ENCODE measurements around the gene ANKRD33B.
"Not testable (repeated sequence)": the region's sequence is repeated elsewhere in the genome, so short reads cannot be mapped to it uniquely, and the experiment has no call there.

ANKRD33B gene

GRCh38 chr5:10662661-10663488, 99.0 kb downstream of the ANKRD33B start:
- Histone ChIP-seq H3K4me3 (ENCODE audit: low read length) (no peak overlapping the region), H3K27ac (ENCODE audit: low read depth, low read length) (no peak overlapping the region), H3K36me3 (ENCODE audit: control insufficient read depth, insufficient read depth, low read length) (no peaks in the 10 kb centered on the region), H3K9ac (ENCODE audit: low read length) (no peak overlapping the region), H3K4me1 (ENCODE audit: control insufficient read depth, insufficient read depth, low read length) (peaks cover 2% of the 10 kb centered on the region), H3K27me3 (ENCODE audit: control insufficient read depth, insufficient read depth, low read length) (no peaks in the 10 kb centered on the region)

GRCh38 chr5:10663489-10664179, 99.8 kb downstream of the ANKRD33B start:
- Histone ChIP-seq H3K9ac (ENCODE audit: low read length) (no peak overlapping the region), H3K36me3 (ENCODE audit: control insufficient read depth, insufficient read depth, low read length) (no peaks in the 10 kb centered on the region), H3K4me3 (ENCODE audit: low read length) (peak overlapping the region; percentile 22), H3K27ac (ENCODE audit: low read depth, low read length) (no peak overlapping the region), H3K27me3 (ENCODE audit: control insufficient read depth, insufficient read depth, low read length) (no peaks in the 10 kb centered on the region), H3K4me1 (ENCODE audit: control insufficient read depth, insufficient read depth, low read length) (peaks cover 2% of the 10 kb centered on the region)

DNA sequence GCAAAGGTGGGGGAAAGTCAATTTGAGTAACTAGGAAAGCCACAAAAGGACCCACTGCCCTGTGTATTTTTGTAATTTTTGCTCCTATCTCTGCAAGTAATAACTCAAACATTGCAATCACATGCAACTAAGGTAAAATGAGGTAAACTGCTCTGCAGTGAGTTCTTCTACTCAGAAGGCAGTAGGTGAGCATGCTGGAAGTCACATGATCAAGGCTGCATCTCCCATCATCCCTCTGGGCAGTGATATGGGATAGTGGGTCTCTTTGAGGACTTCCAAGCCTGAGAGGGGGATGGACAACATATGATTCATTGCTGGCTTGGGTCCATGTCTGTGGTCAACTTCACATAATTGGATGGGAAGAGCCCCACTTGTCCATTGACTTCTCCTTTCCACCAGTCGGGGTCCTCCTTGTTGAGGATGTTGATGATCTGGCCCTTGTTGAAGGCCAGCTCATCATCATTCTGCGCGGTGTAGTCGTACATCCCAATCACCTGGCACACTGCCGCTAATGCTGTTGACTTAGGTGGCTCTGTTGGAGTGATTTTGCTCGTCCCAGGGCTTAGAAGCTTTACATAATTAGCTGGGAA, 100.4 kb downstream of the ANKRD33B start:
- H3K36me3 ChIP-seq (ENCODE audit: control insufficient read depth, insufficient read depth, low read length); H3K27me3 ChIP-seq (ENCODE audit: control insufficient read depth, insufficient read depth, low read length); H3K4me3 ChIP-seq (ENCODE audit: low read length); H3K27ac ChIP-seq (ENCODE audit: low read depth, low read length); H3K4me1 ChIP-seq (ENCODE audit: control insufficient read depth, insufficient read depth, low read length); H3K9ac ChIP-seq (ENCODE audit: low read length): not testable (repeated sequence)

DNA sequence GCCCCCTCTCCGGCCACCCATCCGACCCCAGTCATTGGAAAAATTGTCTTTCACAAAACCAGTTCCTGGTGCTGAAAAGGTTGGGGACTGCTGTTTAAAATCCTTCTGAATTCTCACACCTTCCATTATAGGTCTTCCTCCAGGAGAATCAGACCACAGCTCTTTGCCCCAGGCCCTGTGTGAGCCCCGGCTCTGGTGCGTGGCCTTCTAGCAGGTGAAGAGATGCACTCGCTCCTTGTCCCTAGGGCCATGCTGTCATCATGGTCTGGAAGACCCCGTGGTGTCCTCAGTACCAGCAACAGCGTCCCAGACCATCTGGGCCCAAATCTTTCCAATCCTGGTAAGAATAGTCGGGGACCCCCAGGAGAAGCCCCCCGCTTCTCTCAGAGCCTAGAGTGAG, 101.9 kb downstream of the ANKRD33B start:
- no peaks in the 10 kb centered on the region for H3K36me3 ChIP-seq (ENCODE audit: control insufficient read depth, insufficient read depth, low read length)
- H3K4me1 ChIP-seq (ENCODE audit: control insufficient read depth, insufficient read depth, low read length): peaks cover 2% of the 10 kb centered on the region
- no peak overlapping the region for H3K4me3 ChIP-seq (ENCODE audit: low read length)
- no peak overlapping the region for H3K9ac ChIP-seq (ENCODE audit: low read length)
- H3K27me3 ChIP-seq (ENCODE audit: control insufficient read depth, insufficient read depth, low read length): no peaks in the 10 kb centered on the region
- H3K27ac ChIP-seq (ENCODE audit: low read depth, low read length): no peak overlapping the region

DNA sequence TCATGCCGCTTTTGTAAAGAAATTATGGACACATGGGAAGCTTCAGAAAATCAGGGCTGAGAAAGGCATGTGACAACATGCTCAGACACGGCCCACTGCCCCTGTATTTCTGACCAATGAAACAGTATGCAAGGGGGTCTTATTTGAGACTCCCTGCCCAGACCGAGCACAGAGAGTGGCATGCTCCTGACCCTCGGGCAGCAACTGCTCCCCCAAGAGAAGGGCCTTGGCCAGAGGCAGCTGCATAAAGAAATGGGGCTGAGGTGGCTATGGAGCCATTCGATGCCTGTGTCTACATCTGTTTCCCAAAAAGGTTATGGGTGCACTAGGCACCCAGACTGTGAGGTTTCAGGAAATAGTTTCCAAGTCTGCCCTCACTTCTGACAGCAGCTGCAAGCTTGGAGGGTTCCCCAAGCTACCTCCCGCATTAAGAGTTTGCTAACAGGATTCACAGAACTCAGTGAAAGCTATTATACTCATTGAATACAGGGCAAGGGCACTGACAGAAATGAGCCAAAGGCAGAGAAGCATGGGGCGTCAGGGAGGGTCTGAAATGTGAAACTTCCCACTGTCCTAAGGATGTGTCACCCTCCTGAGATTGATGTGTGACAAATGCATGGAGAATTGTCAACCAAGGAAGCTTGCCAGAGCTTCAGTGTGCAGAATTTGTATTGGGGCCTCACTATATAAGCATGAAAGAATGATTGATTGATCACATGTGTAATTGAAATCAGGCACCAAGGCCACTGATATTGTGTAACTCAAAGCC, 102.8 kb downstream of the ANKRD33B start:
- no peaks in the 10 kb centered on the region for H3K27me3 ChIP-seq (ENCODE audit: control insufficient read depth, insufficient read depth, low read length)
- no peak overlapping the region for H3K27ac ChIP-seq (ENCODE audit: low read depth, low read length)
- no peaks in the 10 kb centered on the region for H3K36me3 ChIP-seq (ENCODE audit: control insufficient read depth, insufficient read depth, low read length)
- no peak overlapping the region for H3K9ac ChIP-seq (ENCODE audit: low read length)
- no peak overlapping the region for H3K4me3 ChIP-seq (ENCODE audit: low read length)
- H3K4me1 ChIP-seq (ENCODE audit: control insufficient read depth, insufficient read depth, low read length): peaks cover 2% of the 10 kb centered on the region

DNA sequence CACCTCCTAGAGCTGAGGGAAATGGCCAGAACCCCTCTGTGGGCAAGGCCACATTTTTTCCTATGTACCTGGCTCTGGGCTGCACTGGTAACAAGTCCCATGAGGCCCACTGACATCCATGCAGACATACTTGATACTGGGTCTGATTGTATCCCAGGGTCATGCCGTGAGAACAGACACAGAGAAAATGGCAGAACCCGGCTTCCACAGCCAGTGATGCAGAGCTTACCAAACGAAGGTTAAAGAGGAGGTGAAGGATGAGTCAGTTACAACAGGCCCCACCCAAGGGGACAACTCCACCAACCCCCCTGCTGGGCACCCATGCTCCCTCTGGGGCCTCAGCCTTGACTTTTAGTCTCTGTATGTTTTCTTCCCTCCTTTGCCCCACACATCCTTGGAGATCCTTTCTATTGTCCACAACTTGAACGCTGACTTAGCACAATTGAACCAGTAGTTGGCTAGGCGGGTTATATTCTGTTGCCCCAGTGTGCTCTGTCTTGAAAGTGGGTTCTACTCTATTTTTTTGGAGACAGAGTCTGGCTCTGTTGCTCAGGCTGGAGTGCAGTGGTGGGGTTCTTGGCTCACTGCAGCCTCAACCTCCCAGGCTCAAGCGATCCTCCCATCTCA, 103.7 kb downstream of the ANKRD33B start:
- peaks cover 2% of the 10 kb centered on the region for H3K4me1 ChIP-seq (ENCODE audit: control insufficient read depth, insufficient read depth, low read length)
- H3K27ac ChIP-seq (ENCODE audit: low read depth, low read length): no peak overlapping the region
- no peak overlapping the region for H3K4me3 ChIP-seq (ENCODE audit: low read length)
- H3K36me3 ChIP-seq (ENCODE audit: control insufficient read depth, insufficient read depth, low read length): no peaks in the 10 kb centered on the region
- H3K9ac ChIP-seq (ENCODE audit: low read length): no peak overlapping the region
- H3K27me3 ChIP-seq (ENCODE audit: control insufficient read depth, insufficient read depth, low read length): no peaks in the 10 kb centered on the region

DNA sequence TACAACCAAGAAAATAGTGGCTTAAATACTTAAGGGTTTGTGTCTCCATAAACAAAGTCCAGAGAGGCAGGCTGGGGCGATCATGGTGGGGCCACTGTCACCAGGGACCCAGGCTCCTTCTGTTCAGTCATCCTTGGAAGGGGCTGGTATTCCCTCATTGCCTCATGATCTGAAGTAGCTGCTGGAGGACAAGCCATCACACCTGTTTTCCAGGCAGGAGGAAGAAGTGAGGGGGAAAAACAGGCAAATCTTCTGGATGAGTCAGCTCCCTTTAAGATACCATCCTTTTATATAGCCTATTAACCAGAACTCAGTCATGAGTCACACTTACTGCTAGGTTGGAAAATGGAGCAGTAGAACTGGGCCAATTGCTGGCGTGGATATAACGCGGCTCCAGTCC, 104.8 kb downstream of the ANKRD33B start:
- H3K9ac ChIP-seq (ENCODE audit: low read length): no peak overlapping the region
- no peaks in the 10 kb centered on the region for H3K27me3 ChIP-seq (ENCODE audit: control insufficient read depth, insufficient read depth, low read length)
- H3K4me3 ChIP-seq (ENCODE audit: low read length): no peak overlapping the region
- peaks cover 2% of the 10 kb centered on the region for H3K4me1 ChIP-seq (ENCODE audit: control insufficient read depth, insufficient read depth, low read length)
- H3K36me3 ChIP-seq (ENCODE audit: control insufficient read depth, insufficient read depth, low read length): no peaks in the 10 kb centered on the region
- H3K27ac ChIP-seq (ENCODE audit: low read depth, low read length): no peak overlapping the region

DNA sequence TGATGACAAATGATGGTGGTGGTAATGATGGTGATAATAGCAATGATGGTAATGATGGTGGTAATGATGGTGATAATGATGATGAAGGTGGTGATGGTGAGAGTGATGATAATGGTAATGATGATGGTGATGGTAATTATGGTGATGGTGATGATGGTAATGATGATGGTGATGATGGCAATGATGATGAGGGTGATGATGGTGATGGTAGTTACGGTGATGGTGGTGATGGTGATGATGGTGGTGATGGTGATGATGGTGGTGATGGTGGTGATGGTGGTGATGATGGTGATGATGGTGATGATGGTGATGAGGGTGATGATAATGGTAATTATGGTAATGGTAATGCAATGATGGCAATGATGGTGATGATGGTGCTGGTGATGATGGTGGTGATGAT, 106.1 kb downstream of the ANKRD33B start:
- no peak overlapping the region for H3K4me3 ChIP-seq (ENCODE audit: low read length)
- no peaks in the 10 kb centered on the region for H3K36me3 ChIP-seq (ENCODE audit: control insufficient read depth, insufficient read depth, low read length)
- H3K27ac ChIP-seq (ENCODE audit: low read depth, low read length): no peak overlapping the region
- no peaks in the 10 kb centered on the region for H3K27me3 ChIP-seq (ENCODE audit: control insufficient read depth, insufficient read depth, low read length)
- no peak overlapping the region for H3K9ac ChIP-seq (ENCODE audit: low read length)
- no peaks in the 10 kb centered on the region for H3K4me1 ChIP-seq (ENCODE audit: control insufficient read depth, insufficient read depth, low read length)

GRCh38 chr5:10671041-10672008, 107.5 kb downstream of the ANKRD33B start:
- H3K4me1 ChIP-seq (ENCODE audit: control insufficient read depth, insufficient read depth, low read length): no peaks in the 10 kb centered on the region
- no peak overlapping the region for H3K9ac ChIP-seq (ENCODE audit: low read length)
- no peak overlapping the region for H3K27ac ChIP-seq (ENCODE audit: low read depth, low read length)
- H3K27me3 ChIP-seq (ENCODE audit: control insufficient read depth, insufficient read depth, low read length): no peaks in the 10 kb centered on the region
- no peak overlapping the region for H3K4me3 ChIP-seq (ENCODE audit: low read length)
- no peaks in the 10 kb centered on the region for H3K36me3 ChIP-seq (ENCODE audit: control insufficient read depth, insufficient read depth, low read length)

GRCh38 chr5:10672146-10673016, 108.5 kb downstream of the ANKRD33B start:
- Histone ChIP-seq H3K4me1 (ENCODE audit: control insufficient read depth, insufficient read depth, low read length) (no peaks in the 10 kb centered on the region), H3K36me3 (ENCODE audit: control insufficient read depth, insufficient read depth, low read length) (peaks cover under 1% of the 10 kb centered on the region), H3K4me3 (ENCODE audit: low read length) (no peak overlapping the region), H3K27me3 (ENCODE audit: control insufficient read depth, insufficient read depth, low read length) (no peaks in the 10 kb centered on the region), H3K9ac (ENCODE audit: low read length) (no peak overlapping the region), H3K27ac (ENCODE audit: low read depth, low read length) (no peak overlapping the region)

Data from rectal smooth muscle tissue (tissue), 1 donor.